HG02938 (cell line): ENCODE results near the gene CBY2.
"Not testable (repeated sequence)": the region's sequence is repeated elsewhere in the genome, so short reads cannot be mapped to it uniquely, and the experiment has no call there.

ENCODE experiments used
- ATAC-seq: cut with Tn5 transposase; IDR thresholded peaks from one replicate; pipeline ENCODE4 v1.9.1; 2021; ENCODE audit warnings: mild to moderate bottlenecking, moderate library complexity; ENCODE audit not compliant: unreplicated experiment

CBY2 gene

GRCh38 chr13:45702088-45702487 lies at the start of gene CBY2:
TSS of gene CBY2 (plus strand) at chr13:45702320. CDS start at chr13:45702391, 71 bp downstream.
- ATAC-seq = no peak

- no peak for ATAC-seq
These were observed 47.3 kb upstream of the CBY2 start for GRCh38 chr13:45654633-45655349.

- no peak for ATAC-seq
These were observed 43.4 kb upstream of the CBY2 start for GRCh38 chr13:45658586-45659235.

- no peak for ATAC-seq
These were observed 42.6 kb upstream of the CBY2 start for GRCh38 chr13:45659536-45659935.

- ATAC-seq = not testable (repeated sequence)
These were observed 41.7 kb upstream of the CBY2 start for GRCh38 chr13:45660458-45660857.

- no peak for ATAC-seq
These were observed 40.0 kb upstream of the CBY2 start for GRCh38 chr13:45662162-45662561.

GRCh38 chr13:45662903-45663302 lies 39.2 kb upstream of the CBY2 start:
- ATAC-seq = not testable (repeated sequence)

- ATAC-seq = not testable (repeated sequence)
These were observed 32.5 kb upstream of the CBY2 start for GRCh38 chr13:45669626-45670025.

GRCh38 chr13:45670189-45670885 lies 31.8 kb upstream of the CBY2 start:
- ATAC-seq = no peak

GRCh38 chr13:45674908-45675307 lies 27.2 kb upstream of the CBY2 start:
- ATAC-seq = no peak

- no peak for ATAC-seq
These were observed 23.8 kb upstream of the CBY2 start for GRCh38 chr13:45678282-45678681.

GRCh38 chr13:45681113-45681512 lies 21.0 kb upstream of the CBY2 start:
- ATAC-seq = no peak

- no peak for ATAC-seq
These were observed 19.6 kb upstream of the CBY2 start for GRCh38 chr13:45682494-45683008.

GRCh38 chr13:45683701-45684100 lies 18.4 kb upstream of the CBY2 start:
- no peak for ATAC-seq

GRCh38 chr13:45688577-45688976 lies 13.5 kb upstream of the CBY2 start:
- ATAC-seq = no peak

GRCh38 chr13:45690636-45691035 lies 11.5 kb upstream of the CBY2 start:
- ATAC-seq = no peak

GRCh38 chr13:45691251-45691650 lies 10.9 kb upstream of the CBY2 start:
- no peak for ATAC-seq

- ATAC-seq = no peak
These were observed 10.5 kb upstream of the CBY2 start for GRCh38 chr13:45691667-45692066.

GRCh38 chr13:45695198-45695730 lies 6.9 kb upstream of the CBY2 start:
- ATAC-seq = peak; percentile 53

- no peak for ATAC-seq
These were observed 5.4 kb upstream of the CBY2 start for GRCh38 chr13:45696610-45697226.
